ENCODE results near the gene FOXL2.

DNA sequence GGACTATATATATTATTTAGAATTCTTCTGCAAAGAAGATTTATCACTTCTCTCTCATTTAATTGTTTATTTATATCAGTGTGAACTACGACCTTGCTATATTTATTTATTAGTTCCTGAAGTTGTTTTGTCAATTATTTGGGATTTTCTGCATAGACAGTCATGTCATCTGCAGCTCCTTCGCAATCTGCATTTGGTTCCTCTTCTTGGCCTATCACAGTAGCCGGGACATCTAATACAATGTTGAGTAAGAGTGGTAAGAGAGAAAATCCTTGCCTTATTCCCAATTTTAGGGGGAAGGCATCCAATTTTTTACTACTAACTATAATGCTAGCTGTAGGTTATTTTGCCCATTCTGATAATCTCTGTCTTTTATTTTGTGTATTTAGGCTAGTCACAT lies 39.4 kb downstream of the FOXL2 start:
- TF ChIP-seq CTCF (IDR thresholded peaks at IDR 0.05) (no peak), POLR2AphosphoS5 (IDR thresholded peaks at IDR 0.05; ENCODE audit: low read depth, low read length) (no peak), SIN3A (IDR thresholded peaks at IDR 0.05; ENCODE audit: borderline replicate concordance, insufficient read depth, low read depth, low read length) (no peak)

All from Panc1 (cell line).